IPS-NIHi7 (cell line): ENCODE measurements around the gene SLC4A4.

Source experiments
- DNase-seq: peaks from one replicate; pipeline ENCODE4 v3.0.0; 2012; ENCODE audit warnings: mixed read lengths; ENCODE audit errors: extremely low spot score

Gene SLC4A4

GRCh38 chr4:71599578-71599977 lies 260.8 kb downstream of the SLC4A4 start:
- no peak for DNase-seq

- no peak for DNase-seq
Measured at GRCh38 chr4:71602289-71602900, 263.6 kb downstream of the SLC4A4 start.

- no peak for DNase-seq
Measured at GRCh38 chr4:71604785-71605184, 266.0 kb downstream of the SLC4A4 start.

GRCh38 chr4:71607109-71607508 lies 268.3 kb downstream of the SLC4A4 start:
- DNase-seq: no peak

GRCh38 chr4:71607780-71608677 lies 269.2 kb downstream of the SLC4A4 start:
- no peak for DNase-seq

GRCh38 chr4:71608678-71609071 lies 269.9 kb downstream of the SLC4A4 start:
- no peak for DNase-seq

- DNase-seq: no peak
Measured at GRCh38 chr4:71609167-71609566, 270.3 kb downstream of the SLC4A4 start.

GRCh38 chr4:71609651-71610050 lies 270.8 kb downstream of the SLC4A4 start:
- DNase-seq: no peak

- no peak for DNase-seq
Measured at GRCh38 chr4:71614621-71615020, 275.8 kb downstream of the SLC4A4 start.

GRCh38 chr4:71616168-71616811 lies 277.5 kb downstream of the SLC4A4 start:
- no peak for DNase-seq
